NCI-H345 treated with DMSO at 0.1 percent for 48 hours (cell line): ENCODE measurements around the gene SLC17A2.

Experiments used
- DNase-seq: peaks from one replicate; lab custom pipeline; 2025; ENCODE audit not compliant: unreplicated experiment; lab: John Stamatoyannopoulos, UW

The SLC17A2 gene

DNA sequence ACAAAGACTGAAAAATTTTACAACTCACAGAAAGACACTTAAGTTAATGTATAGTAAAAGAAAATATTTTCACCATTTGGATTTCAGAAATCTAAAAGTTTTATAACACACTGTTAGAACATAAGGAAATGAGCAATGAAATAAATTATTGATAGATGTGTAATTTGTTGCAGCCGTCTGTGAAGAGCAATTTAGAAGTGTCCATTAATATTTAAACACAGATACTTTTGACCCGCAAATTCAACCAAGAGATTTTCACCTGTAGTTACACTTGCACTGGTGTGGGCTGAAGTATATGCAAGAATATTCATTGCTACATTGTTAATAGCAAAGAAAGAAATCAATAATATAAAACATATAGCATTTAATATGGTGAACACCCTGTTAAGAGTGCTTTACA lies 41.9 kb downstream of the SLC17A2 start:
- no peak for DNase-seq

DNA sequence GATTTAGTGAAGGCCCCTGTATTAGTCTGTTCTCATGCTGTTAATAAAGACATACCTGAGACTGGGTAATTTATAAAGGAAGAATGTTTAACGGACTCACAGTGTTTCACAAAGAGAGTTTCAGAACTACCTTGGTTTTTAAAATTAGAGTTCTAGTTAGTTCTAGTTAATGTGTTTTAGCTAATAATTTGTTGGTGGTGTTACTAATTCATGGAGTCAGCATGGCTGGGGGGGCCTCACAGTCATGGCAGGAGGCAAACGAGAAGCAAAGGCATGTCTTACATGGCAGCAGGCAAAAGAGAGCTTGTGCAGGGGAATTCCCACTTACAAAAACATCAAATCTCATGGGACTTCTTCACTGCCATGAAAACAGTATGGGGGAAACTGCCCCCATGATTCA lies 44.4 kb downstream of the SLC17A2 start:
- DNase-seq, result no peak

DNA sequence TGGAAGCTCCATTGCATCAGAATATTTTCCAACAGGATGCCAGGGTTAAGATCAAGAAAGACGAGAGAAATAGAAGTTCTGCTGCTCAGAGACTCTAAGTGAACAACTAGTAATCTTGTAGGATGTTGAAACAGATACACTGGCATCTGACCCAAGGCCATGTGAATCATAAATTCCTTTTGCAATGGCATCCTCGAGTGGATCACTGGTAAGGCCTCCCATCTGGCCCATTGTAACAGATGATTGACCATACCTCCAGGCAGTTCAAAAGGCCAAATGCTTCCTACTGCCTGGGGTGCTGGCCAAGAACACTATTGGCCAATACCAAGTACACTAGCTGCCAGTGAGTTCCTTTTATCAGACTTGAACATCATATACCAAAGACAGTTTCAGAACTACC lies 46.5 kb downstream of the SLC17A2 start:
- no peak for DNase-seq

- DNase-seq, result no peak
Measured at GRCh38 chr6:25883536-25883935, 47.0 kb downstream of the SLC17A2 start.

DNA sequence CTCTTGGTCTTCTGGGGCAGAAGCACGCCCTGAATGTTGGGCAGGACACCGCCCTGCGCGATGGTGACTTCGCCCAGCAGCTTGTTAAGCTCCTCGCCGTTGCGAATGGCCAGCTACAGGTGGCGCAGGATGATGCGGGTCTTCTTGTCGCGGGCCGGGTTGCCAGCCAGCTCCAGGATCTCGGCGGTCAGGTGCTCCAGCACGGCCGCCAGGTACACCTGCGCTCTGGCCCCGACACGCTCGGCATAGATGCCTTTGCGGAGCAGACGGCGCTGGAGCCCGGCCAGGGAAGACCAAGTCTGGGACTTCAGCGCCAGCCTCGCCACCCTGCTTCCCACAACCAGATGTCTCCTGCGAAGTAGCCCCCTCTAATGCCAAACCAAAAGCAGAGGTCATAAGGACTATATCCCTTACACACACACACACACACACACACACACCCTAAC lies 48.4 kb downstream of the SLC17A2 start:
- DNase-seq, result no peak

- DNase-seq, result no peak
Measured at GRCh38 chr6:25880601-25881000, 49.9 kb downstream of the SLC17A2 start.

- DNase-seq, result no peak
Measured at GRCh38 chr6:25878721-25879322, 51.7 kb downstream of the SLC17A2 start.

- DNase-seq, result no peak
Measured at GRCh38 chr6:25875926-25876602, 54.4 kb downstream of the SLC17A2 start.

DNA sequence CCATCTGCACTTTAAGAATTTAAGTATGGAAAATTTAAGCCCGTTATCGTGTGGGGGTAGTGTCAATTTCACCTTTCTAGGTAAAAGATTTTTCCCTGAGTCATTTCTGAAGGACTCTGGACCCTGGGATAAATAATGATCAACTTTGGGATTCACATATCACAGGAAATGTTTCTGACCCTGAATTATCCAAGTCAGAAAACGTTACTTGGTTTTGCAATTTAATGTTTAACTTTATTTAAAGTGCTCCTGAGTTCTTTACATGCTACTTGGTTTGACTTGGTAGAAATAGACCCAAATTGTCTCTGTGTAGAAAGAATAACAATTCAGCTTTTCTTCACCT lies 55.0 kb downstream of the SLC17A2 start:
- DNase-seq, result no peak

- no peak for DNase-seq
Measured at GRCh38 chr6:25874822-25875562, 55.5 kb downstream of the SLC17A2 start.

- no peak for DNase-seq
Measured at GRCh38 chr6:25874118-25874517, 56.4 kb downstream of the SLC17A2 start, which contains the start of gene SLC17A3. TSS of gene SLC17A3 (minus strand) at chr6:25874243. CDS start at chr6:25868387, 5,856 bp downstream.

DNA sequence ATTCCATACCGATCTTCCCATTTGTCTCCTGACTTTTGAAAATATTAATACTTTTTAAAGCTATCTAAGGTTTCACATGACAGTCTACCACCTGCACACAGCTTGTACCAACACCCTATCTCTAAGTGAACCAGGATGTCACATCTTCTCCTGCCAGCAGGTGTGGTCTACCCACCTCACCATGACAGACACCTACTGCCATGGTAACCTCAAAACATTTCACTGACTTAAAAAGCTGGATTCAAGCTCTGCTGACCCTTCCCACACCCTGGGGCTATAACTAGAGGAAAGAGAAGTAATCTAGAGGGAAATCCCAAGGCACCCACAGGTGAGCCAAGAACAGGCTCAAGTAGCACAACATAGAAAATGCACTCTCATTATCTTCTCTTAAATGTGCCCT lies 57.7 kb downstream of the SLC17A2 start:
- no peak for DNase-seq

GRCh38 chr6:25869840-25870239 lies 60.7 kb downstream of the SLC17A2 start:
- DNase-seq, result no peak

DNA sequence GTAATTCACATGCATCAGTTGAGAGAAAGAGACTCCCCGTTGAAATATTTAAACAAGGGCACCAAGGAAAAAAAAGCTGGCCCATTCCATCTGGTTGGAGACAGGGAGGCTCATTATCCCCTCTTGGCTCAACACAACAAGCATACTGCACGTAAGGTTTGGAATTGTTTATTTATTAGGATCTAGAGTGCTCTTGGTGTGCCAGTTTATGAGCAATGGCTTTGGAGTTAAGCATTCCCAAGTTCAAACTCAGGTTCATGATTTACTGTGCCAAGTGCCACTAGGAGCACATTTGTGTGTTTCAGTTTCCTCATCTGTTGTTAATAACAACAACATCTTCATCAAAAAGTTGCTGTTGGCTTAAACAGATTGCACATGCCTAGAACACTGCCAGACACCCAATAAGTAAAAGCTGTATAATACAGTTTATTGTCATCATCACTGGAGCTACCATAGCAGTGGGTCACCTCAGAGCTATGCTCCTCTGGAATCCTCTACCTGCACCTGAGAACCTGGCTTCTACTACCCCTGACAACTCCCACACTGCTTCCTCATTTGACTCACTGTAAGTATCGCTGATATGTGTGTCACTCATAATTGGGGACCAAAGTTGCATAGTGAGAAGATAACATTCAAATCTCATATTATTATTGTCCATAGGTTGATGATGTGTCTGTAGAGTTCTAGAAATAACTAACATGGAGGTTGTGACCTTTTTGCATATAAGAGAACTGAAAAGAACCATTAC lies 61.9 kb downstream of the SLC17A2 start:
- no peak for DNase-seq

DNA sequence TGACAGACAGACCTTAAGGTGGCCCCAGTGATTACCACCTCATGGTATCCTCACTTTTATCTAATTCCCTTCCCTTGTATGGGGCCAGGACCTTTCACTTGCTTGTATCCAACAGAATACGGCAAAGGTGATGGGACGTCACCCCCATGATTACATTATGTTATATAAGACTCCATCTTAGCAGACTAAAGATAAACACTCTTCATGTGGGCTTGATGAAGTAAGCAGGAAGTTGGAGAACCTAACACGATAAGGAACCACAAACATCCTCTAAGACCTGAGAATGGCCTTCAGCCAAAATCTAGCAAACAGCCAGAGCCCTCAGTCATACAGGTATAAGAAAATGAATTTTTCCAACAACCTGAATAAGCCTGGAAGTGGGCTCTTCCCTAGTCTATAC lies 64.5 kb downstream of the SLC17A2 start:
- DNase-seq, result no peak

DNA sequence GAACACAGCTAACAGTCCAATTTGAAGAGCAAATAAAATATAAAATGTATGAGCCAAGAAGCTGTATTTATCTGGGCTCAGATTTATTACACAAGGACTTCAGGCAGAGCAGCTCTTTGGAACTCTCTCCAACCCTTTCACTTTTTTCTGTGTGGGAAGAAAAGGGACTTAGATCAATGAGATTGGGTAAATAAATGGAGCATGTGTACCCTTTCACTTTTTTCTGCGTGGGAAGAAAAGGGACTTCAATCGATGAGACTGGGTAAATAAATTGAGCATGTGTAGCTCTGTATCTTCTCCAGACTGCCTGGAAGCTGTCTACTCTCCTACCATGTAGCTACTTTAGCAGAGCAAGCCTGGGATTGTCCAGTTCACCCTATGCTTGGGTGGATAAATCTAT lies 67.1 kb downstream of the SLC17A2 start:
- no peak for DNase-seq
